HG03159 (cell line): Measurements from ENCODE around the gene KIZ.
A peak's percentile ranks its signal among the peaks of the same experiment; 100 is the strongest.

Experiments
- ATAC-seq: cut with Tn5 transposase; IDR thresholded peaks from one replicate; pipeline ENCODE4 v1.9.1; 2021; ENCODE audit warnings: mild to moderate bottlenecking, moderate library complexity; ENCODE audit not compliant: unreplicated experiment

The KIZ gene

DNA sequence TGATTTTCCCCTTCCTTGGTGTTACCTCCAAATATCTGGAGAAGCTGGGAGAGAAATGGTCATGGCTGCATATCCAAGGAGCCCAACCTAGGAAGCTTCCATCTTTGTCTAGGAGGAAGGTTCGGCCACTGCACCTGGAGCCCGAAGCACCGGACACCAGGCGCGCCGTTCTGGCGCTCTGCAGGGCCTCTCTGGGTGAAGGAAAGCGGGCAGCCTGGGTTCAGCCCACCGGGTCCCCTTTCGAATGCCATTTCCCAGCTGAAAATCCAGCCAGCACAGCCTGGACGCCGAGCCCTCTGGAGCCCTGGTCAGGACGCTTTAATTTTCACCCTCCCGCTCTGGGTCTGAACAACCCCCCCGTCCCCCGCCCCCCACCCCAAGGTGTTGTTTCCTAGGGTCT, 21.0 kb upstream of the KIZ start:
- no peak for ATAC-seq

DNA sequence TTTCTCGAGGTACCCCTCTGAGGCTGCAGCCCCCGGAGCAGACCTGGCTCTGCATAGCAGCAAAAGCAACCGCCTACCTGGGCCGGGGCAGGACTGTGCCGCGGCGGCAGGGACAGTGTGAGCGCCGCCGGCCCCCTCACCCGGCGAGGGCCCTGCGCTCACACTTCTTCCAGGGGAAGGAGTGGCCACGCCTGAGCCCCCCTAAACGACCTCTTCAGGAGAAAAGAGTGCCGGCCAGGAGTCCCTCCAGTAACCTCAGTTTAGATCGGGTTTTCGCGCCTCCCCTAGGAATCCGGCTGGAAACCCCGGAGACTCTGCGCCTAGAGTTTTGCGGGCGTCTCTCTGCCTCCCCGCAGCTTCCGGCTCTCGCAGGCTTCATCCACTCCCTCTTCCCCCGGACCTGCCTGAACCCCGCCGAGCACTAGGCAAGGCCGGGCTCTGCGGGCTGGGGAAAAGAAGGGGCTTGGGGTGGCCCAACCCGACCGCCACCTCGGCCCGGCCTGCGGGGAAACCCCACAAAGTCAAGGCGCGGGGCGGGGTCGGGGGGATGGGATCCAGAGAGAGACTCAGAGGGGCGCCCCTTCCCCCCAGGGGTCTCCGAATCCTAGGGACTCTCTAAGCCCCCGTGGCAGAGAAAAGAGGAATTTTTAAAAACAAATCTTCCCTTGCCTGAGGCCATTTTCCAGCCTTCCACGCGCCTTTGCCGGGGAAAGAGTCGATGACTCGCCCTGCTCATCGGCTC, 20.3 kb upstream of the KIZ start:
- no peak for ATAC-seq

DNA sequence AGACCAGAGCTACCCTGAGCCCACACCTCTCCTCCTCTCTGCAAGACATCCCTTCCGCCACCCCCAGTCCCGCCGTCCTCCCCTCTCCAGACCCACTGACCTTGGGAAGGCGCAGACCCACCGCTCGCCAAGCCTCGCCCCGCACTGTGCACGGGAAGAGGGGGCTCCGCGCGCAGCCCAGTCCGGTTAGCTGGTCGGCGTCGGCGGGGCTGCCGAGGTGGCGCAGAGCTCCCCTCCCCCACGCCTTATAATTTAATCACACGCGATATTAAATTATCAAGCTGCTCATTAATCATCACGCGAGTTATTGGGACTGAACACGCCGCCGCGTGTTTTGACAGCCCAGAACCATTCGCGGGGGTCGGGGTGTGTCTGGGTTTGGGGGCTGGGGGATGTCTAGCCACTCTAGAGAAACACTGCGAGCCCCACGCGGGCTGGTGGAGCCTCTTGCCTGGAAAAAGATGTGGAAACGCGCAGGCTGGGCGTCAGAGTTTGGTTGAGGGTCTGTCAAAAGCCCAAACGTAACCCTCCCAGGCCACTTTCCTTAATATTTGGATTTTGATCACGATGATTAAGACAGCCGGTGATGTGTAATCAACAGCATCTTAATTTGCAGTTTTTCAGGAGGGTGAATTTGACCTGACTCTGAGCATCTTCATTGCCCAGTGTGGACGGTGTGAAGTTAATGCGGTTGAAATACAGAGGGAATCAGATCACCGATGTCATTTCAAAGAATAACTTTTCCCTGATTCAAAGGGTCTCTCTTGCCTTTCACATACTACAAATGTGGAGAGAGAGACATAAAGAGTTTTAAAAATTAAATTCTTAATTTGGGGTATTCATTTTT, 19.5 kb upstream of the KIZ start, which contains the start of gene LINC00237:
Gene LINC00237, minus strand, starts transcription at position 188 of the 847 bp plus-strand sequence.
- no peak for ATAC-seq

DNA sequence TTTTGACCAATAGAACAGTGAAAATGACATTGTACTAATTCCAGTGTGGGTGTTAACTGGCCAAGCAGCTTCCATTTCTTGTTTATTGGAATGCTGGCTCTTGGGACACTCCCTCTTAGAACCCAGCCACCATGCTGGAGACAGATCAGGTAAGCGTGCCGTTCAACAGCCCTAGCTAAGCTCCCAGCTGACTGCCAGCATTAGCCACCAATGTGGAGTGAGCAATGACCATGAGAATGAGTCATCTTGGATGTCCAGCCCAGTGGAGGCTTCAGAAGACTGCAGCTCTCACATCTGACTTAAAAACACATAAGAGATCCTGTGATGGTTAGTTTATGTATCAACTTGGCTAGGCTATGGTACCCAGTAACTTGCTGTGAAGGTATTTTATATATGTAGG, 16.7 kb upstream of the KIZ start:
- no peak for ATAC-seq

DNA sequence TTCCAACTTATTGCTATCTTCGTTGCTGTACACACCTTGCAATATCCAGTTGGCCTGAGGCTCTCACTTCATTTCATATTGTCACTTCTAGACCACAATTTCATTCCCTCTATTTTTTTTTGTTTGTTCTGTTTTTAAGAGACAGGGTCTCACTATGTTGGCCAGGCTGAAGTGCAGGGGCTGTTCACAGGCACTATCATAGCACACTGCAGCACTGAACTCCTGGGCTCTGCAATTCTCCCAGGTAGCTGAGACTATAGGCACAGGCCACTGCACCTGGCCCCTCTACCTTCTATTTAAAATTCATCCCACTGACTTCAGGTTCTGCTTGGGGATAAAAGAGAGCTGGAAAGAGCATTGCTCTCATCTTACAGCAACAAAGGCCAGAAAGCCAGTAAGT, 15.1 kb upstream of the KIZ start:
- ATAC-seq = no peak

DNA sequence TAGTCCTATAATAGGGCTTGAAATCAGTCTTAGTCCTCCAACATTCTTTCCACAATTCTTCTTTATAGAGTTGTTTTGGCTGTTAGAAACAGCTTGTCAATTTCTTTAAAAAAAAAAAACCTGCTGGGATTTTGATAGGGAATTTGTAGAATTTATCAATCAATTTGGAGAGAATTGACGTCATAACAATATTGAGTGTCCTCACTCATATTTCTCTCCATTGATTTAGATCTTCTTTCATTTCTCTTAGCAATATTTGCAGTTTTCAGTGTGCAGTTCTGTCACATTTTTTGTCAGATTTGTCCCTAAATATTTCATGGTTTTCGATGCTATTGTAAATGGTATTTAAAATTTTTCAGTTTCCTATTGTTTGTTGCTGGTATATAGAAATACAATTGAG, 14.5 kb upstream of the KIZ start:
- ATAC-seq = no peak

DNA sequence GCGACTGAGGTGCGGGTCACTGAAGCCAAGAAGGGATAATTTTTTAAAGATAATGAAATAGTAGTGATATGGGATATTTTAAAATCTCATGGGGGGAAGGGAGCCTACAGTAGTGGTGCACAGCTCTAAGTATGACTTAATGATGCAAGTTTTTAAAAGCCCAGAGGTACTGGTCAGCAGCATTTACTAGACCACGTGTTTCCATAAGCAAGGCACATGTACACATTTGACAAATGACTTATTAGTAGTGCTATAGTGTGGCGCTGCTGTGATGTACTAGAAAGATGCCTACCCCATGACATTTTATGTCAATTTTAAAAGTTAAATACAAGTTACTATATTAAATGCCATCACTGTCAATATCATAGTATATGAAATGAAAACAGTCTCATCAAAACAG, 12.2 kb upstream of the KIZ start:
- no peak for ATAC-seq

DNA sequence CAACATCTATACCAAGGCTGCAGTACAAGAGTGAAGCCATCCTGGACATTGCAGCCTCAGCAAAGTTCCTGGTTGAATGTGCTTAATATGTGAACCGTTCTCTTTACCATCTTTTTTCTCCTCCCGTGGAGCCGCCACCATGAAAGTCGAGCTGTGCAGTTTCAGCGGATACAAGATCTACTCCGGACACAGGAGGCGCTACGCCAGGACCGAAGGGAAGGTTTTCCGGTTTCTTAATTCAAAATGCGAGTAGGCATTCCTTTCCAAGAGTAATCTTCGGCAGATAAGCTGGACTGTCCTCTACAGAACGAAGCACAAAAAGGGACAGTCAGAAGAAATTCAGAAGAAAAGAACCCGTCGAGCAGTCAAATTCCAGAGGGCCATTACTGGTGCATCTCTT, 11.3 kb upstream of the KIZ start:
- no peak for ATAC-seq

DNA sequence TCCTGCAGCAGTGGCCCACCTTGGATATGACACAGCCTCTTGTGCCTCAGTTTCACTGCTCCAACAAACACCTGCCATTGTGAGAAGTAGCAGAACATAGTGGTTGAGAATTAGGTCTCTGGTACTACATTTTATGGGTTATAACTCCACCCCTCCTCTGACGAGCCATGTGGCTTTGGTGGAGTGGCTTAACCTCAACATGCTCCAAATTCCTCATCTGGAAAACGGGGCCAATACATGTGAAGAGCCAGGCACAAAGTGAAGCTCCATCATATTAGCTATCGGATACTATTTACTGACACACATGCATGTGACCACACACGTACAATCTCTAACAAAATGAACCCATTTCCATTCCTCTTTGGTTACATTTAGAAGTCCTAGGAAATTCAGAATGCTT, 8.4 kb upstream of the KIZ start:
- ATAC-seq = no peak

DNA sequence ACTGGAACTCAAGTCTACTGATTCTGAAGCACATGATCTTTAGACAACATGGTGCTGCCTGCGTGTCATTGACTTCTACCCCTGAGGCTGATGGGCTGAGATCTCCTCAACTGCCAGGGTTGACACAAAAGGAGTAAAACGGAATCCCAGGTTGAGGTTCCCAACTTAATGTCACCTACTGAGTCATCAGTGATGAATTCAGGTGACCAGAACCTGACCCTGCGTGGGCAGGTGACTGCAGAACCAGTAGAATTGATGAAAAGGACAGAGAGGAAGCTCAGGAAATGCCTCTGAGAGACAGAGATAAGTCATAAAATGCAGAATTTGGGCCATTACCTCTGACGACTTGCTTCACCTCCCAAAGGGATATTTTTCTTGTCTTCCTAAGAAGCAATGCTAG, 7.7 kb upstream of the KIZ start:
- ATAC-seq = no peak

DNA sequence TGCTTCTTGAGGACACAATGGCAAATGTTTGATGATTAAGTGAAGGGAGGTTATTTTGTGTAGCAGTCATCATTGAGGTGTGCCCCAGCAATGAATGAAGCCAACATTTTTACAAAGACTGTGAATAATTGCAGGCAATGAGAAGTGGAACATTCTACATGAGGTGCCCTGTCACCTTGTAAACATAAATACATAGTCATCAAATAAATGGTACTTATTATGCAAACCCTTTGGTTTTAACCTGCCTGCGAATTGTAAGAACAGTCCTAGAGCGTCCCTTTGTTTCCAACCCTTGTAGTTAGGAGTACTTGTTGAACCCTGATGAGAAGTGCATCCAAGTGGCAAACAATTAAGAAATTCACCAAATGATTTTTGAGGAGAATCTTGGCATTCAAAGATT, 7.1 kb upstream of the KIZ start:
- no peak for ATAC-seq

DNA sequence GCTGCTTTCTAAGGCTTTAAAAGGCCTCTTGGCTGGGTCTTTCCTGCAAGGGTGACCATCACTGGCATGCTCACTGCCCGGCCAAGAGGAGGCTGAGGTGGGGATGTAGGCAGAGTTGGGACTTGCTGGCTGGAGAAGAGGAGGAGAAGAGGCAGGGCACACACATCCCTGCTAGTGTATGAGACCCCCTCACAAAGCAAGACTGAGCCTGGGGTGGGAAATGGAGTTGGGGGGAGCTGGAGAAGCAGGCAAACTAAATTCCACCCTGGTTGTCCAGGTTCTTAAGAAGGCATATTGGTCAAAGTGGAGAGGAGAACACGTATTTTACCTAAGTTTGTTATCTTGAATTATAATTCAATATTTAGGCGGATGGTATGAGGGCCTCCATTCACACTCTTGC, 1.7 kb upstream of the KIZ start:
- no peak for ATAC-seq

DNA sequence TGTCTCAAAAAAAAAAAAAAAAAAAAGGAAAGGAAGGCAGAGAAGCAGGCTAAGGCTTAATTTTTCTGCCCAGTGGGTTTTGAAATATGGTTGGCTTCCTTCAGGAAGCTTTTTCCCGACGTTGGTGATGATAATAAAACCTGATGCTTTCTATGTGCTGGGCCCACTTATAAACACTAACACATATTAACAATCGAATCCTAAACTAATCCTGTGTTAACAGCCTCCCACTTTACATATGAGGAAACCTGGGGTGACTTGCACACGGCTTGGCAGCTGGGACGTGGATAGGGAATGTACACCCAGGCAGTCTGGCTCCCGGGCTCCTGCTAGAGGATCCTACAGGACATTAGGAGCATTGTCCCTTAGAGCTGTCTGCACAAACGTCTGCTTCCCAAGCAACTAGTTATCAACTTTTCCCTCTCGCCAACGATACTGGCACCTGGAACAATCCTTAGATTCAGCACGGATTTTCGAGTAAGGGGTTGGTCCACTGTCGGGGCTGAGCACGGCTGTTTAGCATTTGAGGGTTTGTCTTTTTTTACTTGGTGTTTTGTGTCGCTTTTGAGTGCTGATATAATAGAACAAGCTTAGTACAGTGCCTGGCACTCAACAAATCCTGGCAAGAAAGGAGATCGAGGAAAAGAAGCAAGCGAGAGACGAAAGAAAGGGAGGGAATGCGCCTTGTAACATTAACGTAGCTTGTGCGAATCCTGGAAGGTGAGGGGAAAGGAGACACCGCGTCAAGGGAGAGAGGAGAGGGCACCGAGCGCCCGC, 622 bp upstream of the KIZ start:
- peak; percentile 21 for ATAC-seq

DNA sequence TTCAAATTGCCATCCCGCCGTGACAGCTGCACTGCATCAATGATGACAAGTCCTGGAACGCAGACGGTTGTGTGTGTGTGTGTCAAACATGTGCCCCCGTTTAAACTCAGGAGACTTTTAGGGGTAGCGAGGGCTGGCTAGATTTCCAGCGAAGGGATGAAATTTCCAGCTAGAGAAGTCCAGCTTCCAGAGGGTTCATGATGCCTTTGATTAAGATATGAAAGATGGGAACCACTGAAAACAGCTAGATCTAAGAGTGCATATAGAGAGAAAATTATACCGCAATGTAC, 644 bp downstream of the KIZ start:
- ATAC-seq = no peak

DNA sequence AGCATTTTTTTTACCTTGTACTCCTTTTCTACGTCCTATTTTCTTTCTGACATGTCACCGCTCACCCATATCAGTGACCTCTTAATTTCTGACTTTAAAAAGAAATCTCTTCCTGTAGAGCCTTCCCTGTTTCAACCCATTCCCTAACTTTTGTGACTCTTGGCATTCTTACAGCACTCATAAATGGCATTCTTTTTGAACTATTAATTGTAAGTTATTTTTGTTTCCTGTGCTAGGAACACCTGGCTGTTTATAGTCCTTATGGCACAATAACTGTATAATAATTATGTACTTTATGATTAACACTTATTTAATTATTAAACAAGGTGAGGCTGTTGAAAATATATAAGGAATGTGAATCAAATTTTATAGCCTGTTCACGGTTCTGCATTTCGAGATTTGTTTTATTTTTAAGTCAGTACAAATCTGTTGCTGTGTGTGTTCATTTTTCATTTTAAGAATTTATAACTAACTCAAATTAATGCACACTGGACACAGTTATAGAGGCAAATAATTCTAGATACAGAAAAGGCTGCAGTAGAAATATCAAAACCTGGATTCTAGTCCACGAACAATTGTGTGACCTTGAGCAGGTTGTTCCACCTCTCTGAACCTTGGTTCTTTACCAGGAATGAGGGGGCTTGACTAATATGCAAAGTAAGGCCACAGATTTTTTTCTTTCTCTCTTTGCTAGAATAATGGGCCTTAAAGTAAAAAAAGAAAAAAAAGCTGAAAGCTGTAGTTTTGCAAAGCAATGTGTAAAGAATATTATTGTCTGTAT, 1.5 kb downstream of the KIZ start:
- no peak for ATAC-seq

DNA sequence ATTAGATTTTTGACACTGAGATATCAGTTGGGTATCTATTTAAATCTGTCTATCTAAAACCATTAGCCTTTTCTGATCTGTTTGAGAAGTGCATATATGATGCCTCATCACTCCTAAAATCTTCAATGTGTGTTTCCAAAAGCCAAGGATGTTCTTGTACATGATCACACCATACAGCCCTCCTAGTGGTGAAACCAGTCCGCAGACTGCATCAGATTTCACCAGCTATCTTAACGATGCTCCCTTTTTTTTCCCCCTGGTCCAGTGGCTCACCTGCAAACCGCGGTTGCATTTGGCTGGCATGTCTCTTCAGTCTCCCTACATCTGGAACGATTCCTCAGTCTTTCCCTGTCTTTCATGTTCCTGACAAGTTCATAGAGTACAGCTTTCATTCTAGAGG, 4.0 kb downstream of the KIZ start:
- ATAC-seq = no peak

DNA sequence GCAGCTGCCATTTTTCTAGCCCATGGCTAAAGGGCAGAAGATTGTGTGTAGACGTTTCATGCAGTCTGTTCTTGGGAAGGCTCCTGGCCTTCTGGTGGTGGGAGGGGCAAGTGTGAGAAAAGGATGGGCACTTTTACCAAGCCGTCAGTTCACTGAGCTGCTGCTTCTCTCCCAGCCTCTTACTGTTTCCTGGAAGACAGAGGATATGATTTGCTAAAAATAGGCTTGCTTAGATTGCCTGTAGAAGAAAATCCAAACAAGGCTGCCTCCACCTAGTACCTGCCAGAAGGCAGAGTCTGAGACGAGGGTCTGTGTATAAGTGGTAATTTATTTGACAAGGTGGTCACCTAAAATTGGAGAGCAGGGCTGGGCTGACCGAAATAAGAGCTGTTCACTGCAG, 7.5 kb downstream of the KIZ start:
- no peak for ATAC-seq

DNA sequence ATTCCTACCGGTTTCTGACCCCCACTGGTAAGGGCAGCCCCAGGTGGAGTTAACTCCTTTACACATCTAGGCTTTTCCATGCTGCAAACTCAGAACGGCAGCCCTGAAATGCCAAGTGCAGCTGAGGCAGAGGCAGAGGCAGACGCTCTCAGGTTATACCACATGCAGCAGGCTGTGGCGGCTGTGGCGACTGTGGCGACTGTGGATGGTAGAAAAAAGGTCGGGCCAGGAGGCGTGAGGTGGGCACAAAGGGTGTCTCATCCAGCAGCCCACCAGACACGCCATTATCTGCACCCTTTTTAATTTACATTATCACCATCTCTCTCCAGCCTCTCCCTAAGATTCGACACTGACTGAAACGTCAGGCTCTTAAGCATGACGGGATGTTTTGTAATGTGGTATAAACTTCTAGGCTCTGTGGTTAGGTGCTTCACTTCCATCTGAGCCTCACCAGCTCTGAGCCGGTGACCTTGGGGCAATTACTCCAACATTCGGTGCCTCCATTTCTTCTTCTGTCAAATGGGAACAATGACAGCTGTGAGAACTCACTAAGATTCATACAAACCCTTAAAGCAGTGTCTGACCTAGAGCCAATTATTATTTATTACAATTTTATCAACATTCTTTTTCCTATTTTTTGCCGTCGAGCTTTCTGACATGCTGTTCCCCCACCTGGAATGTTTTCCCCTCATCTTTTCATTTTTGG, 8.2 kb downstream of the KIZ start:
- ATAC-seq = no peak

DNA sequence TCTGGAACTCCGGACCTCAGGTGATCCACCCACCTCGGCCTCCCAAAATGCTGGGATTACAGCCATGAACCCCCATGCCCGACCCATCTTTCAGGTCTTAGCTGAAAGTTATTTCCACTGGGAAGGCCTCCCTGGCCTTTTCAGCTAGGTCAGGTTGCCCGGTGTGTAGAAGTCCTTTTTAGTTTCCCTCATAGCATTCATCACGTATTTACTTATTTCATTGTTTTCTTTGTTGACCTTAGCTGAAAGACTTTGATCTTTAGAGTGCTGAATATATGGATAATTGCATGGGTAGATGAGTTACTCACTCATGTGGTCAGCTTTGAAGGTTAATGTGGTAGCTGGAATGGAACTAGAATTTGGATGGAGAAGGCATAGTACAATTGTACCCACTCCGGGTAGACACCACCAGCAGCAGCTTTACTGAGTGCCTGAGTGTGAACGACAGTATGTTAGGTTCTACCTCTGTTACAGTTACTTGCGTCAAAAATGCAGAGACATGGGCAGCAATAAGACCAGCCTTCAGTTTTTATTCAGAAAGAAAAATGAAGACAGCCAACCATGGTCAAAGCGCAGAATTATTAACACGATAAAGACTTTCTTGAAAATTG, 9.1 kb downstream of the KIZ start:
- no peak for ATAC-seq
